KMS-11 (cell line): ENCODE results near the gene PRKCZ.

Source experiments
- H2AFZ ChIP-seq: fragments of 200-600 bp; sonication (generic); 2 replicates; pipeline ENCODE4 v1.6.1; 2016; ENCODE audit warnings: antibody characterized with exemption, mixed run types, low read depth
- H3K27ac ChIP-seq: fragments of 200-600 bp; sonication (generic); 2 replicates; pipeline ENCODE4 v1.6.1; 2016; ENCODE audit warnings: mild to moderate bottlenecking, mixed run types
- H3K27me3 ChIP-seq: fragments of 200-600 bp; sonication (generic); 2 replicates; pipeline ENCODE4 v1.6.1; 2017; ENCODE audit warnings: mild to moderate bottlenecking, low read depth, mixed run types, moderate library complexity; ENCODE audit not compliant: insufficient read depth
- H3K36me3 ChIP-seq: fragments of 200-600 bp; sonication (generic); 2 replicates; pipeline ENCODE4 v1.6.1; 2017; ENCODE audit warnings: mild to moderate bottlenecking, mixed run types; ENCODE audit not compliant: insufficient read depth
- H3K4me1 ChIP-seq: fragments of 200-600 bp; sonication (generic); 2 replicates; pipeline ENCODE4 v1.6.1; 2016; ENCODE audit warnings: mild to moderate bottlenecking, low read depth, mixed run types; ENCODE audit not compliant: poor library complexity, severe bottlenecking
- H3K4me2 ChIP-seq: fragments of 200-600 bp; sonication (generic); 2 replicates; pipeline ENCODE4 v1.7.0; 2016; ENCODE audit warnings: mild to moderate bottlenecking, mixed run types
- H3K4me3 ChIP-seq: fragments of 200-600 bp; sonication (generic); IDR thresholded peaks from 2 replicates; pipeline ENCODE4 v1.6.1; 2017; ENCODE audit warnings: low read depth, low read length, mixed read lengths; ENCODE audit not compliant: insufficient read depth
- H3K79me2 ChIP-seq: fragments of 200-600 bp; sonication (generic); 2 replicates; pipeline ENCODE4 v1.6.1; 2016; ENCODE audit warnings: low read depth, mixed run types; ENCODE audit not compliant: insufficient read depth
- H3K9ac ChIP-seq: fragments of 200-600 bp; sonication (generic); 2 replicates; pipeline ENCODE4 v1.6.1; 2016; ENCODE audit warnings: mild to moderate bottlenecking, mixed run types
- H4K20me1 ChIP-seq: fragments of 200-600 bp; sonication (generic); 2 replicates; pipeline ENCODE4 v1.6.1; 2016; ENCODE audit warnings: mild to moderate bottlenecking, mixed run types; ENCODE audit not compliant: insufficient read depth
- TF ChIP-seq, protein P1 (sequence below): fragments of 200-600 bp; sonication (generic); conservative IDR thresholded peaks from 2 replicates; pipeline ENCODE4 v1.6.1; 2017; ENCODE audit warnings: low read depth, mild to moderate bottlenecking, antibody characterized with exemption, low read length, moderate library complexity, mixed read lengths

The PRKCZ gene

DNA sequence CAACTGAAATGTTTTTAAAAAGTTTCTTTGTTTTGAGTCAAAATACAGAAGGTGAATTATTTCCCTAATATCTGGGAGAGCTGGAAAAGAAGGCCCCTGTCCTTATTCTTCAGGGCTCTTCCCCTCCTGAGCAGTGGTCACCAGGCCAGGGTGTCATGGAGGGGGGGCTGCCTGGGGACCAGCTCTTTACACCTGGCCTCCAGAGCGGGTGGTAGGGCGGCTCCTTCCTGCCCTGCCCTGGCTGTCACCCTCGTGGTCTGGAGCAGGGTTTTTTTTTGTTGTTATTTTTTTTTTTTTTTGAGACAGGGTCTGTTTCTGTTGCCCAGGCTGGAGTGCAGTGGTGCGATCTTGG is 184.5 kb downstream of the PRKCZ start:
- Histone ChIP-seq H3K4me2 (no peak overlapping the region), H2AFZ (no peak overlapping the region), H3K27ac (no peak overlapping the region), H3K36me3 (no peaks in the 10 kb centered on the region), H3K27me3 (peaks cover 34% of the 10 kb centered on the region; the same call in 1 of the 2 replicates), H3K79me2 (no peaks in the 10 kb centered on the region), H4K20me1 (no peaks in the 10 kb centered on the region), H3K9ac (no peak overlapping the region), H3K4me1 (no peaks in the 10 kb centered on the region), H3K4me3 (no peak overlapping the region)
- TF ChIP-seq, protein P1, sequence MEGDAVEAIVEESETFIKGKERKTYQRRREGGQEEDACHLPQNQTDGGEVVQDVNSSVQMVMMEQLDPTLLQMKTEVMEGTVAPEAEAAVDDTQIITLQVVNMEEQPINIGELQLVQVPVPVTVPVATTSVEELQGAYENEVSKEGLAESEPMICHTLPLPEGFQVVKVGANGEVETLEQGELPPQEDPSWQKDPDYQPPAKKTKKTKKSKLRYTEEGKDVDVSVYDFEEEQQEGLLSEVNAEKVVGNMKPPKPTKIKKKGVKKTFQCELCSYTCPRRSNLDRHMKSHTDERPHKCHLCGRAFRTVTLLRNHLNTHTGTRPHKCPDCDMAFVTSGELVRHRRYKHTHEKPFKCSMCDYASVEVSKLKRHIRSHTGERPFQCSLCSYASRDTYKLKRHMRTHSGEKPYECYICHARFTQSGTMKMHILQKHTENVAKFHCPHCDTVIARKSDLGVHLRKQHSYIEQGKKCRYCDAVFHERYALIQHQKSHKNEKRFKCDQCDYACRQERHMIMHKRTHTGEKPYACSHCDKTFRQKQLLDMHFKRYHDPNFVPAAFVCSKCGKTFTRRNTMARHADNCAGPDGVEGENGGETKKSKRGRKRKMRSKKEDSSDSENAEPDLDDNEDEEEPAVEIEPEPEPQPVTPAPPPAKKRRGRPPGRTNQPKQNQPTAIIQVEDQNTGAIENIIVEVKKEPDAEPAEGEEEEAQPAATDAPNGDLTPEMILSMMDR, result no peak
